SU-DHL-6 (cell line): ENCODE measurements around the gene GH2.
A peak's percentile ranks its signal among the peaks of the same experiment; 100 is the strongest.
"Not testable (repeated sequence)": the region's sequence is repeated elsewhere in the genome, so short reads cannot be mapped to it uniquely, and the experiment has no call there.

Experiments used
- H2AFZ ChIP-seq: fragments of 200-600 bp; sonication (generic); 2 replicates; pipeline ENCODE4 v1.6.1; 2014; ENCODE audit warnings: low read depth, mild to moderate bottlenecking, moderate library complexity, mixed read lengths, antibody characterized with exemption, low read length; ENCODE audit not compliant: severe bottlenecking
- H3F3A ChIP-seq: fragments of 200-600 bp; shearing (Covaris generic); 2 replicates; pipeline ENCODE4 v1.6.0; 2016; ENCODE audit warnings: antibody characterized with exemption, mild to moderate bottlenecking; ENCODE audit not compliant: insufficient read depth
- H3K27ac ChIP-seq: fragments of 200-600 bp; sonication (generic); 2 replicates; pipeline ENCODE4 v1.5.1; 2016; ENCODE audit warnings: low read depth, mild to moderate bottlenecking, low read length, moderate library complexity, mixed read lengths
- H3K27me3 ChIP-seq: fragments of 200-600 bp; sonication (generic), shearing (Covaris generic); 2 replicates; pipeline ENCODE4 v1.6.0; 2014; ENCODE audit warnings: mild to moderate bottlenecking, low read length
- H3K36me3 ChIP-seq: fragments of 200-600 bp; sonication (generic); 2 replicates; pipeline ENCODE4 v1.6.1; 2014; ENCODE audit warnings: mild to moderate bottlenecking, low read length, mixed read lengths
- H3K4me2 ChIP-seq: fragments of 300-600, 200-600 bp; shearing (Covaris generic), sonication (generic); 2 replicates; pipeline ENCODE4 v1.6.0; 2014; ENCODE audit warnings: low read length, low read depth, mild to moderate bottlenecking; ENCODE audit not compliant: poor library complexity, severe bottlenecking
- H3K4me3 ChIP-seq: fragments of 200-600 bp; sonication (generic); 2 replicates; pipeline ENCODE4 v1.5.1; 2014; ENCODE audit warnings: antibody characterized with exemption, low read length, mild to moderate bottlenecking, mixed read lengths; ENCODE audit not compliant: insufficient read depth, poor library complexity, severe bottlenecking
- H3K79me2 ChIP-seq: fragments of 200-600 bp; sonication (generic); 2 replicates; pipeline ENCODE4 v1.6.1; 2014; ENCODE audit warnings: mild to moderate bottlenecking, low read length, moderate library complexity; ENCODE audit not compliant: insufficient read depth
- H3K9ac ChIP-seq: fragments of 200-600 bp; sonication (generic); 2 replicates; pipeline ENCODE4 v1.7.0; 2014; ENCODE audit warnings: mild to moderate bottlenecking, low read length
- H3K9me2 ChIP-seq: fragments of 200-600 bp; sonication (generic); replicated peaks from 2 replicates; pipeline ENCODE4 v1.6.1; 2014; ENCODE audit warnings: low read length; ENCODE audit not compliant: insufficient read depth
- H3K9me3 ChIP-seq: fragments of 200-600 bp; sonication (generic); 2 replicates; pipeline ENCODE4 v1.6.1; 2014; ENCODE audit warnings: low read length, mixed read lengths; ENCODE audit not compliant: insufficient read depth
- H4K20me1 ChIP-seq: fragments of 200-600 bp; sonication (generic); 2 replicates; pipeline ENCODE4 v1.6.1; 2014; ENCODE audit warnings: low read depth, mild to moderate bottlenecking, antibody characterized with exemption, low read length, moderate library complexity, mixed read lengths
- EZH2phosphoT487 ChIP-seq: fragments of 200-600 bp; sonication (generic), shearing (Covaris generic); conservative IDR thresholded peaks from 2 replicates; pipeline ENCODE4 v1.6.1; 2018; ENCODE audit warnings: mild to moderate bottlenecking, antibody characterized with exemption, low read length, moderate library complexity, mixed read lengths
- TF ChIP-seq, protein P1 (sequence below): fragments of 200-600 bp; sonication (generic); IDR thresholded peaks from one replicate; pipeline ENCODE4 v1.5.1; 2017; ENCODE audit warnings: antibody characterized with exemption, mild to moderate bottlenecking, low read length, moderate library complexity; ENCODE audit not compliant: insufficient read depth, poor library complexity, severe bottlenecking

The GH2 gene

DNA sequence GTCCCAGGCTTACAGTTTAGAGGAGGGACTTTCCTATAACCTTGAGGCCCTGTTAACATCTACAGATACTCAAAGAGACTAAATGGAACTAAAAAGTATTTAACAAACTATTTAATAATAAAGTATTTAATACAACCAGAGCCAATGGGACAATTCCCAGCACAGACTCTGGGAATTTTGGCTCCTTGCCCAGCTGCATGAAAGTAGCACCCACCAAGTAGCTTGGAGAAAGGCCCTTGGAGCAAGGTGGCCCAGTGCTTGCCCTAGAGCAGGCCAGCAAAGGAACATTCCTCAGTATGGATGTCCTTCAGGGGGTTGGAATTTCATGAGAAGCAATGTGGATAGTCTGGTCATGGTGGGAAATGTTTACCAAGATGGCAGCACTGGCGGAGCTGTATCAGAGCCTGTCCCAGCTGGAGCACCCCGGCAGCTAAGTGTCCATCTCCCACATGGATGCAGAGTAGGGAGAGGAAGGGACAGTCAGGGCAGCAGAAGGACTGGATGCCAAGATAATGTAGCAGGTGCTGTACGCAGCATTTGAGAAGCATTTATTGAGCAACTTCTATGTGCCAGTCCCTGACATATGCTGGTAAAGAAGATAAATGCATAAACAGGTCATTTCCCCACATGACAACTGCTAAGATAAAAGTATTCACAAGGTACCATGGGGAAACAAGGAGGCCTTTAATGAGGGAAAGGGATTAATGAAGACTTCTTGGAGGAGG is 34.1 kb downstream of the GH2 start:
- H3K4me3 ChIP-seq: no peak overlapping the region
- no peak overlapping the region for H2AFZ ChIP-seq
- peaks cover 7% of the 10 kb centered on the region; the same call in 1 of the 2 replicates for H3K9me3 ChIP-seq
- H3K27me3 ChIP-seq: no peaks in the 10 kb centered on the region
- no peak overlapping the region for H3K4me2 ChIP-seq
- no peak overlapping the region for H3K27ac ChIP-seq
- H3K9ac ChIP-seq: no peak overlapping the region
- H3K36me3 ChIP-seq: no peaks in the 10 kb centered on the region
- H3K9me2 ChIP-seq: no peaks in the 10 kb centered on the region
- no peaks in the 10 kb centered on the region for H4K20me1 ChIP-seq
- H3F3A ChIP-seq: peaks cover 17% of the 10 kb centered on the region
- TF ChIP-seq, protein P1, sequence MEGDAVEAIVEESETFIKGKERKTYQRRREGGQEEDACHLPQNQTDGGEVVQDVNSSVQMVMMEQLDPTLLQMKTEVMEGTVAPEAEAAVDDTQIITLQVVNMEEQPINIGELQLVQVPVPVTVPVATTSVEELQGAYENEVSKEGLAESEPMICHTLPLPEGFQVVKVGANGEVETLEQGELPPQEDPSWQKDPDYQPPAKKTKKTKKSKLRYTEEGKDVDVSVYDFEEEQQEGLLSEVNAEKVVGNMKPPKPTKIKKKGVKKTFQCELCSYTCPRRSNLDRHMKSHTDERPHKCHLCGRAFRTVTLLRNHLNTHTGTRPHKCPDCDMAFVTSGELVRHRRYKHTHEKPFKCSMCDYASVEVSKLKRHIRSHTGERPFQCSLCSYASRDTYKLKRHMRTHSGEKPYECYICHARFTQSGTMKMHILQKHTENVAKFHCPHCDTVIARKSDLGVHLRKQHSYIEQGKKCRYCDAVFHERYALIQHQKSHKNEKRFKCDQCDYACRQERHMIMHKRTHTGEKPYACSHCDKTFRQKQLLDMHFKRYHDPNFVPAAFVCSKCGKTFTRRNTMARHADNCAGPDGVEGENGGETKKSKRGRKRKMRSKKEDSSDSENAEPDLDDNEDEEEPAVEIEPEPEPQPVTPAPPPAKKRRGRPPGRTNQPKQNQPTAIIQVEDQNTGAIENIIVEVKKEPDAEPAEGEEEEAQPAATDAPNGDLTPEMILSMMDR: no peak
- no peak for TF ChIP-seq EZH2phosphoT487
- H3K79me2 ChIP-seq: no peaks in the 10 kb centered on the region

DNA sequence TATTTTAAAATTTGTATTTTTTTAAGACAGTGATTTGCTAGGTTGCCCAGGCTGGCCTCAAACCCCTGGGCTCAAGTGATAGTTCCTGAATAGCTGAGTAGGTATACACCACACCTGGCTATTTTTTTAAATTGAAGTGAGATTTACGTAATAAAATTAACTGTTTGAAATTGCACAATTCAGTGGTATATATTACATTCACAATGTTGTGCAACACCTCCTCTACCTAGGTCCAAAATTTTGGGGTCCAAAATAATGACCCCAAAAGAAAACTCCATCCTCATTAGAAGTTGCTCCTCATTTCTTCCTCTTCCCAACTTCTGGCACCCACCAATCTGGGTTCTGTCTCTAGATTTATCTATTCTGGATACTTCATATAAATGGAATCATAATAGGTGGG is 36.2 kb downstream of the GH2 start:
- no peak overlapping the region for H3K4me2 ChIP-seq
- H3K36me3 ChIP-seq: no peaks in the 10 kb centered on the region
- H3K9me3 ChIP-seq: peaks cover 7% of the 10 kb centered on the region; the same call in 1 of the 2 replicates
- H3K9me2 ChIP-seq: no peaks in the 10 kb centered on the region
- TF ChIP-seq, protein P1: no peak
- no peak for TF ChIP-seq EZH2phosphoT487
- no peak overlapping the region for H3K27ac ChIP-seq
- H3K27me3 ChIP-seq: no peaks in the 10 kb centered on the region
- no peak overlapping the region for H3K9ac ChIP-seq
- peaks cover 18% of the 10 kb centered on the region for H3K79me2 ChIP-seq
- no peak overlapping the region for H2AFZ ChIP-seq
- H3K4me3 ChIP-seq: no peak overlapping the region
- peaks cover 17% of the 10 kb centered on the region for H3F3A ChIP-seq
- no peaks in the 10 kb centered on the region for H4K20me1 ChIP-seq

DNA sequence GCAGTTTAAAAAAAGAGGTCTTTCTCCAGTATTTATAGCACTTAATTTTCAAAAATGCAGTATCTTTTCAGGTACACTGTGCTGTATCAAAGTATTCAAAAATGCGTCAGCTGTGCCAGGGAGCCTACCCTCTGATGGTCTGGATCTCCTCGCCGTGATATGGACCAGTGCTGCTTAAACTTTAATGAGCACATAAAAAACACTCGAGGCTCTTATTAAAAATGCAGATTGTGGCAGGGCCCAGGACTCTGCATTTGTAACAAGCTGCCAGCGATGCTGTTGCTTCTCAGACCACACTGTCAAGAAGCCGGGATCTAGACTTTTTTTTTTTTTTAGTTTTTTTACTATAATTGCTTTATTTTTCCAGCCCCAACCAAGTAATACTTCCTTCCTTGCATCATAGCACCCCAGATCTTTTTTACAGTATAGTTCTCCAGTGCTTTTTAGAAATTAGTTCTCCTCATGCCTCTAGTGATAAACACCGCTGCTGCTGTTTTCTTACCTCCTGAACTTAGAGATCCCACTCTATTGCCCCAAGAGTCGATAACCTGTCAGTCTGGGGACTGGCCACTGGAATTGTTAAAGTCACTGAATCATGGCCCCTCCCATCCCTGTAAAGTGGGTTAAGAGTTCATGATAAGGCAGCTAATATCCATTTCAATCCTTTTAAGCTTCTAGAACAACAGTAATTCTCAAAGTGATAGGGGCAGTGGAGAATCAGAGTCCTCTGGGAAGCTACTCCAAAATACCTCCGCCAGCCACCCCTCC is 37.6 kb downstream of the GH2 start:
- peak overlapping the region; percentile 77 for H3K27ac ChIP-seq
- peak overlapping the region; percentile 45 for H3K9ac ChIP-seq
- peak overlapping the region; percentile 72 for H3K4me2 ChIP-seq
- peaks cover 32% of the 10 kb centered on the region for H3K79me2 ChIP-seq
- TF ChIP-seq, protein P1: no peak
- no peak for TF ChIP-seq EZH2phosphoT487
- H3F3A ChIP-seq: peaks cover 17% of the 10 kb centered on the region
- no peaks in the 10 kb centered on the region for H3K27me3 ChIP-seq
- peaks cover 7% of the 10 kb centered on the region; the same call in 1 of the 2 replicates for H3K9me3 ChIP-seq
- peak overlapping the region; percentile 64 for H3K4me3 ChIP-seq
- H2AFZ ChIP-seq: peak overlapping the region; percentile 68
- H3K36me3 ChIP-seq: no peaks in the 10 kb centered on the region
- no peaks in the 10 kb centered on the region for H4K20me1 ChIP-seq
- no peaks in the 10 kb centered on the region for H3K9me2 ChIP-seq

DNA sequence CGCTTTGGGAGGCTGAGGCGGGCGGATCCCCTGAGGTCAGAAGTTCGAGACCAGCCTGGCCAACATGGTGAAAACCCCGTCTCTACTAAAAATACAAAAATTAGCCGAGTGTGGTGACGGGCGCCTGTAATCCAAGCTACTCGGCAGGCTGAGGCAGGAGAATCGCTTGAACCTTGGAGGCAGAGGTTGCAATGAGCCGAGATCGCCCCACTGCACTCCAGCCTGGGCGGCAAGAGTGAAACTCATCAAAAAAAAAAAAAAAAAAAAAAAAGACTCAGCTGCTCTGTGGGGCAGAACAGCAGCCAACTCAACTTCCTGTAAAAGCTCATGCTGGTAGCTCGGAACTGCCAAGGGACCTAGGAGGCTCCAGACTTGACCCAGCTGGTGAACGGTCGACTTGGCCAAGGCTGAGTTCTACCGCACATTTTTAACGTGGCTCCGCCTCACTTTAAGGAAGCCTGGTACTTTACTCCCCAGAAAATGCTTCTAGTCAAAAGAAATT is 38.3 kb downstream of the GH2 start:
- H3K4me3 ChIP-seq: peak overlapping the region; percentile 64
- H3K9ac ChIP-seq: peak overlapping the region; percentile 45
- not testable (repeated sequence) for H3K27me3 ChIP-seq, H3K9me3 ChIP-seq, H3K9me2 ChIP-seq, H3K36me3 ChIP-seq, H4K20me1 ChIP-seq
- peak overlapping the region; percentile 77 for H3K27ac ChIP-seq
- peaks cover 17% of the 10 kb centered on the region for H3F3A ChIP-seq
- H2AFZ ChIP-seq: peak overlapping the region; percentile 68
- peak overlapping the region; percentile 72 for H3K4me2 ChIP-seq
- H3K79me2 ChIP-seq: peaks cover 38% of the 10 kb centered on the region
